ENCODE results near the gene C4orf51. TPM values are rescaled to one million over a fixed set of nuclear protein-coding genes. Genes with fewer than 3 reads are reported as not detected.

The C4orf51 gene
- total RNA-seq, 2 donors from 2014 or later, result not detected

DNA sequence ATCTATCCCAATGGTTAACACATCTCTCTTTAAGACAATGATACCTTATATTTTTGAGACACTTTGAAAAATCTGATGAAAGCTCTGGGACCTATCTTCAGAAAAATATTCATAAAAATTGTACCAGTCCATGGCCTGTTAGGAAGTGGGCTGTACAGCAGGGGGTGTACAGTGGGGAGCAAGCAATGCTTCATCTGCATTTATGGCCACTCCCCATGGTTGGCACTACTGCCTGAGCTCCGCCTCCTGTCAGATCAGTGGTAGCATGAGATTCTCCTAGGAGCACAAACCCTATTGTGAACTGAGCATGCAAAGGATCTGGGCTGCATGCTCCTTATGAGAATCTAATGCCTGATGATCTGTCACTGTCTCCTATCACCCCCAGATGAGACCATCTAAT is 42.6 kb downstream of the C4orf51 start:
- Mint-ChIP-seq H3K4me3 (no peak overlapping the region), H3K36me3 (no peaks in the 10 kb centered on the region), H3K27ac (no peak overlapping the region), H3K9me3 (no peaks in the 10 kb centered on the region), H3K4me1 (ENCODE audit: low read depth in 2 of 2) (peaks cover 9 to 10% of the 10 kb centered on the region in 2 donors), H3K27me3 (peaks cover 7 to 26% of the 10 kb centered on the region in 2 donors)
- DNase-seq (ENCODE audit: low spot score) (no peak), ATAC-seq (no peak)

GRCh38 chr4:145723336-145723735 is 43.4 kb downstream of the C4orf51 start:
- Mint-ChIP-seq H3K27ac (no peak overlapping the region), H3K4me1 (ENCODE audit: low read depth in 2 of 2) (peaks cover 9 to 10% of the 10 kb centered on the region in 2 donors), H3K36me3 (no peaks in the 10 kb centered on the region), H3K4me3 (no peak overlapping the region), H3K27me3 (peaks cover 7 to 23% of the 10 kb centered on the region in 2 donors), H3K9me3 (no peaks in the 10 kb centered on the region)
- ATAC-seq, result no peak
- DNase-seq (ENCODE audit: low spot score), result no peak

- no peaks in the 10 kb centered on the region for H3K36me3 Mint-ChIP-seq
- no peak overlapping the region for H3K27ac Mint-ChIP-seq
- no peaks in the 10 kb centered on the region for H3K9me3 Mint-ChIP-seq
- ATAC-seq, result no peak
- peaks cover 9% of the 10 kb centered on the region in 2 donors for H3K27me3 Mint-ChIP-seq
- DNase-seq (ENCODE audit: low spot score), result no peak
- H3K4me1 Mint-ChIP-seq (ENCODE audit: low read depth in 2 of 2), result peaks cover 3 to 13% of the 10 kb centered on the region in 2 donors
- no peak overlapping the region for H3K4me3 Mint-ChIP-seq
Measured at GRCh38 chr4:145730026-145730425, 50.1 kb downstream of the C4orf51 start.

DNA sequence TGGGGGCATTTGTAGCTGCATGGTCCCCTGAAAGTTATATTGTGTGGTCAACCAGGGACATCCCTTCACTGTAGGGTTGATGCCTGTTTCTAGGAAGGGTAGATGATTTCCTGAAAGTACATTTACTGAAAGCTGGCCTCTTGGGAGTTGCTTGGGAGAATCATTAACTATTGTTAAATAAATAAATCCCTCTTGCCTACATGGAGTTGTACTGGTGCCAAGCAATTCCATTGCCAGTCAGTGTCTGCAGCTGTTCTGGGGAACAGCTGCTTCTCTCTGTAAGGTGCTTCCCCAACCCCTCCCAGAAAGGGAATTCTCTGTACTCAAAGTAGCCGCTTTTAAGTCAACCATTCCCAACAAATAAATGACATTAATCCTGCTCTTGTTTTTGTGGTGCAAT is 51.1 kb downstream of the C4orf51 start:
- peaks cover 3 to 13% of the 10 kb centered on the region in 2 donors for H3K4me1 Mint-ChIP-seq (ENCODE audit: low read depth in 2 of 2)
- no peak overlapping the region for H3K4me3 Mint-ChIP-seq
- H3K36me3 Mint-ChIP-seq, result no peaks in the 10 kb centered on the region
- no peak for DNase-seq (ENCODE audit: low spot score)
- H3K27ac Mint-ChIP-seq, result no peak overlapping the region
- no peaks in the 10 kb centered on the region for H3K9me3 Mint-ChIP-seq
- H3K27me3 Mint-ChIP-seq, result peaks cover 6 to 9% of the 10 kb centered on the region in 2 donors
- ATAC-seq, result no peak

DNA sequence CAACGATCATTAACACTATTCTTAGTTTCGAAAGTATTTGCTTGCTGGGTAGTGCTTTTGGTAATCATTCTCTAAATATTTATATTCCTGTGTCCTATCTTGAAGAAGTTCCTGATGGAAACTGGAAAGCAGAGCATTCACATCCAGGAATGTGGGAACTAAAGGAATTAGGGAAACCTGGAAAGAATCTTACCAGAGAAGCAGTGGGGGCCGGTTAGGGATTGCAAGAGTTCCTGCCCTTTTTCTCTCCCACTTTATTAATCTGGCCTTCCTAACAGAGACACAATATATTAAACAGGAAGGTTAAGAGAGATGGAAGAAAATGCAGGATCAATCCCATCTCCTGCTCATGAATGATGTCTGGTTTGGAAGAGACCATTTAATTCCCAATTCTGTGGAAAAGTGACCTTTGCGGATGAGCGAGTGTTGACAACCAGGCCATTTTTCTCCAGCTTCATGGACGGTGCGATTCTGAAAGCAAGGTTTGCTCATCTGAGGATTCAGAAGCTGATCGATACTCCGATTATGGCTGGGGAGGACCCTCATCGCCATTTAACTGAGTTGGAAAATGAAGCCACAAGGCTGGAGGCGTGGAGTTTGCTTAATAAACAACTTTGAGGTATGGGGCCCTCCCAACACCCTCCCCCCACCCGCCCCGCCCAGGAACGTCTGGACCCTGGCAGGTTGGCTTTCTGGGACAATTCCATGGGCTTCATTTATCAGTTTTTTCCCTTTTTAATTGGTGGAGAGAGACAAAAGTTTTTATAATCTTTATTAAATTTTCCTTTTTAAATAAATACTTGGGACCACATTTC is 52.3 kb downstream of the C4orf51 start:
- H3K4me1 Mint-ChIP-seq (ENCODE audit: low read depth in 2 of 2), result peaks cover 3 to 13% of the 10 kb centered on the region in 2 donors
- no peak overlapping the region for H3K27ac Mint-ChIP-seq
- H3K4me3 Mint-ChIP-seq, result peak overlapping the region; percentile 71
- H3K27me3 Mint-ChIP-seq, result peaks cover 6 to 9% of the 10 kb centered on the region in 2 donors
- no peaks in the 10 kb centered on the region for H3K36me3 Mint-ChIP-seq
- H3K9me3 Mint-ChIP-seq, result no peaks in the 10 kb centered on the region
- ATAC-seq (no peak), DNase-seq (ENCODE audit: low spot score) (no peak)

DNA sequence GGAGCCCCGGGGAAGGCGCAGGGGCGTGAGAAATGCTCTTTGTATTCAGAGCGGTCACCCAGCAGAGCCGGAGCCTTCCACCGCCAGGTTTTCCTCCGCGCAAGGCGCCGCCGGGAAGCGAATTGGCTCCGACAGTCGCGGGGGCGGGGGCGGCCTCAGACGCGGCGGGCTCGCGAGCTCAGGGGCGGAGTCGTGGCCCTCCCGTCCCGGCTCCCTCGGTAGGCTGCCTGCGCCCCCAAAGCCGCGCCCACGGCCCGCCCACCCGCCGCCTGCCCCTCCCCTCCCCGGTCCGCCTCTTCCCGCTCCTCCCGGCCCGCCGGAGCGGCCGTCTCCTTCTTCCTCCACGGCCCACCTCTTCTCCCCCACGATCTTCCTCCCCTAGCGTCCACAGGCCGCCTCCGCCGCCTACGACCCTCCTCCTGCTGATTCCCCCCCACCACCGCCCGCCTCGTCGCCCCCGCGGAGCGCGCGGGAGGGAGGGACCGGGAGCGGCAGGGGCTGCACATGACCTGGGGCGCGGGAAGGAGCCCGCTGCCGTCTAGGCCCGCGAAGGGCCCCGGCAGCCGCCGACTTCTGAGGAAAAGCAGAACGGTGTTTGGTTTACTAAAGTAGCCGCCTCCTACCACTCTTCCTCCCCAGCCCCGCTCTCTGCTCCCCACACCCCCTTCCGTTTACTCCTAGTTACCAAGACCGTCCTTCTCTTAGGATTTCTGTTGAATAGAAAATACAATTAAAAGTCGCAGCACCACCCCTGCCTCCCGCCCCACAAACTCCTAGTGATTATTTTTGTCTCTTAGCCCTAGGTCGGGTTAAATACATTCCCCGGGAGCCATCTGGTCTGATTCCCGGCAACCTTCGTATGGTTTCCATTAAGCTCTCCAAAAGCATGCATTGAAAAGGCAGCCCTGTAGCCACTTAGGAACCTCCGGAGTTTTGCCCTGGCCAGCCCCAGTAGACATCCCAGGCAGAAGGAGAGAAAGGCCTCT is 53.2 kb downstream of the C4orf51 start:
- Mint-ChIP-seq H3K27me3 (peaks cover 9 to 10% of the 10 kb centered on the region in 2 donors), H3K4me1 (ENCODE audit: low read depth in 2 of 2) (peaks cover 3 to 13% of the 10 kb centered on the region in 2 donors), H3K9me3 (no peaks in the 10 kb centered on the region), H3K27ac (no peak overlapping the region), H3K4me3 (peak overlapping the region; percentile 71), H3K36me3 (no peaks in the 10 kb centered on the region)
- ATAC-seq, result peak; percentile 91 to 98
- peak; percentile 94 for DNase-seq (ENCODE audit: low spot score)

- Mint-ChIP-seq H3K27me3 (peaks cover 9 to 10% of the 10 kb centered on the region in 2 donors), H3K4me1 (ENCODE audit: low read depth in 2 of 2) (peaks cover 3 to 13% of the 10 kb centered on the region in 2 donors), H3K4me3 (peak overlapping the region; percentile 71), H3K9me3 (no peaks in the 10 kb centered on the region), H3K27ac (no peak overlapping the region), H3K36me3 (no peaks in the 10 kb centered on the region)
- ATAC-seq (no peak), DNase-seq (ENCODE audit: low spot score) (no peak)
Measured at GRCh38 chr4:145734031-145734430, 54.1 kb downstream of the C4orf51 start.

GRCh38 chr4:145734576-145735346 is 54.8 kb downstream of the C4orf51 start:
- H3K9me3 Mint-ChIP-seq, result no peaks in the 10 kb centered on the region
- DNase-seq (ENCODE audit: low spot score), result no peak
- H3K27ac Mint-ChIP-seq, result no peak overlapping the region
- H3K36me3 Mint-ChIP-seq, result no peaks in the 10 kb centered on the region
- peak overlapping the region; percentile 71 for H3K4me3 Mint-ChIP-seq
- ATAC-seq, result peak in 1 of 2 donors; percentile 59
- H3K27me3 Mint-ChIP-seq, result peaks cover 8 to 9% of the 10 kb centered on the region in 2 donors
- peaks cover 3 to 13% of the 10 kb centered on the region in 2 donors for H3K4me1 Mint-ChIP-seq (ENCODE audit: low read depth in 2 of 2)

DNA sequence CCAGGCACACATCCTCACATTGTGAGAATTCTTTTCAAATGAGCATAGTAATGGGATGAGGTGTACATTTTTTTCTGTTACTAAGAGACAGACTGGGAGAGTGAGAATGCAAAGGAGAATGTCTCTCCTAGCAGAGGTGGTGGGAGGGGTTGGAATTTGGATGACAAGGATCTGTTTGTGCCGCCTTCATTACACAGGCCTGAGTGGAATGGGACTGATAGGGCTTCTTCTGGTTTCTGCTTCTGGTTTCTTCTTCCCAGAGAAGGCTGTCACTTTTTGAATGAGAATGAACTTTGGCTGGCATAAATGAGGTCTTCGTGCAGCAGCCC is 55.4 kb downstream of the C4orf51 start:
- H3K27me3 Mint-ChIP-seq, result peaks cover 7 to 8% of the 10 kb centered on the region in 2 donors
- H3K27ac Mint-ChIP-seq, result no peak overlapping the region
- ATAC-seq (no peak), DNase-seq (ENCODE audit: low spot score) (no peak)
- no peaks in the 10 kb centered on the region for H3K36me3 Mint-ChIP-seq
- H3K4me3 Mint-ChIP-seq, result no peak overlapping the region
- H3K4me1 Mint-ChIP-seq (ENCODE audit: low read depth in 2 of 2), result peaks cover 3 to 13% of the 10 kb centered on the region in 2 donors
- no peaks in the 10 kb centered on the region for H3K9me3 Mint-ChIP-seq

DNA sequence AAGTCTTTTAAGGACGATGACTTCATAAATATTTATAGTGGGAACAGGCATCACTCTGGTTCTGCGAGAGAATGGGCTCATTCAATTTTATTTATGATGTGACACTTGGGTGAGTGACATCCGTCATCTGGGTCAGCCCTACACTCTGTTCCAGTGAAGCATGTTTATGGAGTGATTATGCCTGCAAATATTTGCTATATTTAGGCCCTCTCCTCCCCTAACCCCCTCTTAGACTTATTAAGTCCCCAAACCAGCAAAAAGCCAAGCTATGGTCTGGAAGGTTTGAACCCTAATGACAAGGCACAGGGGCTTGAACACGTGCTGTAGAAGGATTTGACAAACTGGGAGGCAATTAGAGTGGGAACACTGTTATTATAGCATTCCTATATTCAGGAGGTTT is 55.9 kb downstream of the C4orf51 start:
- peaks cover 7 to 12% of the 10 kb centered on the region in 2 donors for H3K27me3 Mint-ChIP-seq
- no peak overlapping the region for H3K4me3 Mint-ChIP-seq
- H3K9me3 Mint-ChIP-seq, result no peaks in the 10 kb centered on the region
- DNase-seq (ENCODE audit: low spot score), result no peak
- no peaks in the 10 kb centered on the region for H3K36me3 Mint-ChIP-seq
- H3K4me1 Mint-ChIP-seq (ENCODE audit: low read depth in 2 of 2), result peaks cover 3 to 13% of the 10 kb centered on the region in 2 donors
- no peak for ATAC-seq
- H3K27ac Mint-ChIP-seq, result no peak overlapping the region

GRCh38 chr4:145736241-145736831 is 56.4 kb downstream of the C4orf51 start:
- no peaks in the 10 kb centered on the region for H3K9me3 Mint-ChIP-seq
- no peaks in the 10 kb centered on the region for H3K36me3 Mint-ChIP-seq
- DNase-seq (ENCODE audit: low spot score), result no peak
- no peak overlapping the region for H3K4me3 Mint-ChIP-seq
- no peak for ATAC-seq
- H3K27ac Mint-ChIP-seq, result no peak overlapping the region
- H3K4me1 Mint-ChIP-seq (ENCODE audit: low read depth in 2 of 2), result peaks cover 3 to 13% of the 10 kb centered on the region in 2 donors
- peaks cover 7 to 16% of the 10 kb centered on the region in 2 donors for H3K27me3 Mint-ChIP-seq

DNA sequence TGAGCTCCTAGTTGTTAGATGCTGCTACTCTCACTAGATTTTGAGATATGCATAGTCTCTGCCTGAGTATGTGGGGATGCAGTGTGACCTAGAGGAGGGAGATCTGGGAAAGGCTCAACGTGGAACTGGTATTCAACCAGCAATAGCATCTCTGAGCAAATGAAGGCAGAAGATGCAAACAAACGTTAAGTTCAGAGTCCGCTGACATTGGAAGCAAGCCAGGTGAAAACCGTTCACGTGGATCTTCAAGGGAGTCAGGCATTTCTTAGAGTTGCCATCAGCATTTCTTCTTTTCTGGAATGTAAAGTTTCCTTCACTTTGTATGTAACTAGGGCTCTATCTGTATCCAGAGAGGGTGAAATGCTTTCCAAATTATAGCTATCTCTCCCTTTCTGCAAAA is 59.9 kb downstream of the C4orf51 start:
- DNase-seq (ENCODE audit: low spot score) (no peak), ATAC-seq (no peak)
- H3K36me3 Mint-ChIP-seq, result no peaks in the 10 kb centered on the region
- no peak overlapping the region for H3K4me3 Mint-ChIP-seq
- no peaks in the 10 kb centered on the region for H3K9me3 Mint-ChIP-seq
- H3K27me3 Mint-ChIP-seq, result peaks cover 23 to 42% of the 10 kb centered on the region in 2 donors
- H3K27ac Mint-ChIP-seq, result no peak overlapping the region
- peaks cover 0 to 1% of the 10 kb centered on the region in 2 donors for H3K4me1 Mint-ChIP-seq (ENCODE audit: low read depth in 2 of 2)

- DNase-seq (ENCODE audit: low spot score), result no peak
- no peak for ATAC-seq
- peaks cover 28 to 49% of the 10 kb centered on the region in 2 donors for H3K27me3 Mint-ChIP-seq
- H3K36me3 Mint-ChIP-seq, result no peaks in the 10 kb centered on the region
- no peak overlapping the region for H3K4me3 Mint-ChIP-seq
- no peak overlapping the region for H3K27ac Mint-ChIP-seq
- no peaks in the 10 kb centered on the region for H3K9me3 Mint-ChIP-seq
- H3K4me1 Mint-ChIP-seq (ENCODE audit: low read depth in 2 of 2), result no peaks in the 10 kb centered on the region
Measured at GRCh38 chr4:145740806-145741205, 60.9 kb downstream of the C4orf51 start.

All from natural killer cell treated with Interleukin-12 subunit alpha and Interleukin-12 subunit beta and Interleukin-15 and Interleukin-18, amount 100 ng/mL, for 72 hours (primary cell).